ENCODE data around the gene CEP43.

DNA sequence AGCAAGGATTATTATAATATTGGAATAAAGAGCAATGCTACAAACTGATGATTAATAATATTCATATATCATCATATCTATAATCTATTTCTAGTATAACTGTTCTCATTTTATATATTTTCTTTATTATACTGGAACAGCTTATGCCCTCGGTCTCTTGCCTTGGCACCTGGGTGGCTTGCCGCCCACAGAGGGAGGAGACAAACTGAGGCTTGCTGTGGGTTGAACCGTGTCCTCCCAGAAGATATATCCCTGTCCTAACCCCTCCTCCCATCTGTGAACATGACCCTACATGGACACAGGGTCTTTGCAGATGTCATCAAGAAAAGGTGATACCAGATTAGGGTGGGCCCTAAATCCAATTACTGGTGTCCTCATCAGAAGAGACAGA is 47.5 kb upstream of the CEP43 start:
- no peak for TF ChIP-seq POLR2A (IDR thresholded peaks at IDR 0.05)
- TF ChIP-seq, protein P1, sequence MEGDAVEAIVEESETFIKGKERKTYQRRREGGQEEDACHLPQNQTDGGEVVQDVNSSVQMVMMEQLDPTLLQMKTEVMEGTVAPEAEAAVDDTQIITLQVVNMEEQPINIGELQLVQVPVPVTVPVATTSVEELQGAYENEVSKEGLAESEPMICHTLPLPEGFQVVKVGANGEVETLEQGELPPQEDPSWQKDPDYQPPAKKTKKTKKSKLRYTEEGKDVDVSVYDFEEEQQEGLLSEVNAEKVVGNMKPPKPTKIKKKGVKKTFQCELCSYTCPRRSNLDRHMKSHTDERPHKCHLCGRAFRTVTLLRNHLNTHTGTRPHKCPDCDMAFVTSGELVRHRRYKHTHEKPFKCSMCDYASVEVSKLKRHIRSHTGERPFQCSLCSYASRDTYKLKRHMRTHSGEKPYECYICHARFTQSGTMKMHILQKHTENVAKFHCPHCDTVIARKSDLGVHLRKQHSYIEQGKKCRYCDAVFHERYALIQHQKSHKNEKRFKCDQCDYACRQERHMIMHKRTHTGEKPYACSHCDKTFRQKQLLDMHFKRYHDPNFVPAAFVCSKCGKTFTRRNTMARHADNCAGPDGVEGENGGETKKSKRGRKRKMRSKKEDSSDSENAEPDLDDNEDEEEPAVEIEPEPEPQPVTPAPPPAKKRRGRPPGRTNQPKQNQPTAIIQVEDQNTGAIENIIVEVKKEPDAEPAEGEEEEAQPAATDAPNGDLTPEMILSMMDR (IDR thresholded peaks at IDR 0.05): no peak
